Measurements from ENCODE around the gene AP1G1.
A peak's percentile ranks its signal among the peaks of the same experiment; 100 is the strongest.
"Not testable (repeated sequence)": the region's sequence is repeated elsewhere in the genome, so short reads cannot be mapped to it uniquely, and the experiment has no call there.

Gene AP1G1

DNA sequence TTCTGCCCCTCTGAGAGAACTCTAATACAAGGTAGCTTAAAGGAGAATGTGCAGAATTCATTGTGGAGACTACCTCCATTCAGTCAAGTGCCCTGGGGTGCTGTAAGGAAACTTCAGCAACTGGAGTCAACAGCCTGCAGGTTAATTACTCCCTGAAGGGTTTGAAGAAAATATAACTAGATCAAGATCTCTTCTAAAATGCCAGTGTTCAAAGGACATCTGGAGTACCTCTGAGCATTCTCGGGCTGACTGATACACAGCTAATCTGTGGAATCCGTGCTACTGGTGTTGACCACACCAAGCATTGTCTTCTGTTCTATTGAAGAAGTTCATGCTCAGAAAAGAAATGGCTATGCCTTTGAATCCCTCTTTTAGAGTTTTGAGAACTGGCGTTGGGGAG is 25.7 kb upstream of the AP1G1 start:
- no peak overlapping the region for H3K27ac ChIP-seq
- TF ChIP-seq, protein P1, sequence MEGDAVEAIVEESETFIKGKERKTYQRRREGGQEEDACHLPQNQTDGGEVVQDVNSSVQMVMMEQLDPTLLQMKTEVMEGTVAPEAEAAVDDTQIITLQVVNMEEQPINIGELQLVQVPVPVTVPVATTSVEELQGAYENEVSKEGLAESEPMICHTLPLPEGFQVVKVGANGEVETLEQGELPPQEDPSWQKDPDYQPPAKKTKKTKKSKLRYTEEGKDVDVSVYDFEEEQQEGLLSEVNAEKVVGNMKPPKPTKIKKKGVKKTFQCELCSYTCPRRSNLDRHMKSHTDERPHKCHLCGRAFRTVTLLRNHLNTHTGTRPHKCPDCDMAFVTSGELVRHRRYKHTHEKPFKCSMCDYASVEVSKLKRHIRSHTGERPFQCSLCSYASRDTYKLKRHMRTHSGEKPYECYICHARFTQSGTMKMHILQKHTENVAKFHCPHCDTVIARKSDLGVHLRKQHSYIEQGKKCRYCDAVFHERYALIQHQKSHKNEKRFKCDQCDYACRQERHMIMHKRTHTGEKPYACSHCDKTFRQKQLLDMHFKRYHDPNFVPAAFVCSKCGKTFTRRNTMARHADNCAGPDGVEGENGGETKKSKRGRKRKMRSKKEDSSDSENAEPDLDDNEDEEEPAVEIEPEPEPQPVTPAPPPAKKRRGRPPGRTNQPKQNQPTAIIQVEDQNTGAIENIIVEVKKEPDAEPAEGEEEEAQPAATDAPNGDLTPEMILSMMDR (conservative IDR thresholded peaks at IDR 0.05), result no peak

DNA sequence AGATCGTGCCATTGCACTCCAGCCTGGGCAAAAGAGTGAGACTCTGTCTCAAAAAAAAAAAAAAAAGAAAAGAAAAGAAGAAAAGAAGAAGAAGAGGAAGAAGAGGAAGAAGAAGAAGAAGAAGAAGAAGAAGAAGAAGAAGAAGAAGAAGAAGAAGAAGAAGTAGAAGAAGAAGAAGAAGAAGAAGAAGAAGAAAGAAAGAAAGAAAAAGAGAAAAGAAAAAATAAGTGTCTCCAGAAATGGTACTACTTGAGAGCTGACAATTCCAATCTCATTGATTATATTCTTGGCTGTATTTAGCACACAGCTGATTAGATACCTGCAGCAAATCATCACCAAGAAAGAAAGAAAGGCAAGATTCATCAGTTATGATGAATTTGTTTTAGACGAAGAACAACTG is 23.5 kb upstream of the AP1G1 start:
- not testable (repeated sequence) for H3K27ac ChIP-seq

DNA sequence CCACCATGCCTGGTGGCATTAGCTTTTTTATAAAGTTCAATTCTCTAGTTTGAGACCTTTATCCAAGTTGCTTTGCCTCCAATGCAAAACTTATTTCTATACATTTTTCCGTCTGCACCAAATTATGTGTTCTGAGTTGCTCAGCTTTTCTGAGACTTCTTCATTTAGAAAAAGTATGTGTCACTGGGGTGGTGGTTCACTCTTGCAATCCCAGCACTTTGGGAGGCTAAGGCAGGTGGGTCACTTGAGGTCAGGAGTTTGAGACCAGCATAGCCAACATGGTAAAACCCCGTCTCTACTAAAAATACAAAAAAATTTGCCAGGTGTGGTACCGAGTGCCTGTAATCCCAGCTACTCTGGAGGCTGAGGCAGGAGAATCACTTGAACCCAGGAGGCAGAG is 23.1 kb upstream of the AP1G1 start:
- H3K27ac ChIP-seq, result not testable (repeated sequence)

DNA sequence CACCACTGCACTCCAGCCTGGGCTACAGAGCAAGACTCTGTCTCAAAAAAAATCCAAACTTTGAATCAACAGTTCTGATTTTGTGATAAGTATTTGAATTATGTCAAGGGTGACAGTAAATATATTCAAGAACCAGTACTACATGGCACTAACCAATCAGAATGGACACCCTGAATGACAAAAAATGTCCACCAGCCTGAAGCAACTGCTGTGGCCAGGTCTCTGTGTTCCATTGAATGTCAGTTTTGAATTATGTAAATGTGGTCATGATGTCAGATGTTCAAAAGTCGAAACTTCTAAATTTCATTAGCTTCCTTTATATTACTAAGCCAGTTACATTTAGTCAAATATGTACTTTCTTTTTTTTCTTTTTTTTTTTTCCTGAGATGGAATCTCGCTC is 21.7 kb upstream of the AP1G1 start:
- H3K27ac ChIP-seq, result no peak overlapping the region
- TF ChIP-seq, protein P1 (conservative IDR thresholded peaks at IDR 0.05), result no peak

DNA sequence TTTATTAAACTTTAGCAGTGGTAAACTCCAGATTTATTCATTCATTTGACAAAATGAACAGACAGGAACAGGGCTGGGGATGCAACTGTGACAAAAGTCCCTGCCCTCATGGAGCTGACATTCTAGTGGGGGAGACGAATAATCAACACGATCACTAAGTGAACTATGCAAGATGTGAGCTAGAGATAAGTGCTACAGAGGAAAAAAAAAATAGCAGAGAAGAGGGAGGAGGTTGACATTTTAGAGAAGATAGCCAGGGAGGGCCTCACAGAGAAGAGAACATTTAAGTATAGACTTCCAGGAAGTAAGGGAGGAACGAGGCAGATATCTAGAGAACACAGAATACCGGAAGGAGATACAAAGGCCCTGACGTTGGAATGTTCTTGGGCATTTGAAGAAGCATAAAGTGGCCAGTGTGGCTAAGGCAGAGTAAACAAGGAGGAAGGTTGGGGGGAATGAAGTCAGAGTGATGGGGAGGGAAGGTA is 17.9 kb upstream of the AP1G1 start:
- TF ChIP-seq, protein P1 (conservative IDR thresholded peaks at IDR 0.05), result no peak

GRCh38 chr16:71817155-71817500 is 8.5 kb upstream of the AP1G1 start:
- H3K27ac ChIP-seq, result not testable (repeated sequence)

More for the DNA sequence above, 17.9 kb upstream of the AP1G1 start:
- H3K27ac ChIP-seq, result no peak overlapping the region

DNA sequence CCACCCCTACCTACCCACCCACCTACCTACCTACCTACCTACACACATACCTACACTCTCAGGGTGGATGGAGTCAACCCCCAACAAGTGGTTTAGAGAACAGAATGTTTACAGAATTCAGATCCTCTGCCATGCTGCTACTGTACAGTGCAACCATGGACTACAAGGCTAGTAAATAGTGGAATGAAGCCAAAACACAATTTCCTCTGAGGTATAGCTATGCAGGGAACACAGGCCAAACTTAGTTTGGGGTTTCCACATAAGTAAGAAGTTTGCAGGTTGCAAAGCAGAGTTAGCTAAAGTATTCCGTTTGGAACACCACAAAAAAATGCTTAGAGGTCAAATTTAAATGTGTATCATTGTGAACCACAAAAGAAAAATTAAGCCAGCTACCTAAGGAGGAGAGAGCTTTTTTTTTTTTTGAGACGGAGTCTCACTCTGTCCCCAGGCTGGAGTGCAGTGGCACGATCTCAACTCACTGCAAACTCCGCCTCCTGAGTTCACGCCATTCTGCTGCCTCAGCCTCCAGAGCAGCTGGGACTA is 2.7 kb upstream of the AP1G1 start:
- no peak overlapping the region for H3K27ac ChIP-seq
- TF ChIP-seq, protein P1 (conservative IDR thresholded peaks at IDR 0.05), result no peak

- H3K27ac ChIP-seq, result peak overlapping the region; percentile 89
Measured at GRCh38 chr16:71810155-71810530, 1.5 kb upstream of the AP1G1 start.

DNA sequence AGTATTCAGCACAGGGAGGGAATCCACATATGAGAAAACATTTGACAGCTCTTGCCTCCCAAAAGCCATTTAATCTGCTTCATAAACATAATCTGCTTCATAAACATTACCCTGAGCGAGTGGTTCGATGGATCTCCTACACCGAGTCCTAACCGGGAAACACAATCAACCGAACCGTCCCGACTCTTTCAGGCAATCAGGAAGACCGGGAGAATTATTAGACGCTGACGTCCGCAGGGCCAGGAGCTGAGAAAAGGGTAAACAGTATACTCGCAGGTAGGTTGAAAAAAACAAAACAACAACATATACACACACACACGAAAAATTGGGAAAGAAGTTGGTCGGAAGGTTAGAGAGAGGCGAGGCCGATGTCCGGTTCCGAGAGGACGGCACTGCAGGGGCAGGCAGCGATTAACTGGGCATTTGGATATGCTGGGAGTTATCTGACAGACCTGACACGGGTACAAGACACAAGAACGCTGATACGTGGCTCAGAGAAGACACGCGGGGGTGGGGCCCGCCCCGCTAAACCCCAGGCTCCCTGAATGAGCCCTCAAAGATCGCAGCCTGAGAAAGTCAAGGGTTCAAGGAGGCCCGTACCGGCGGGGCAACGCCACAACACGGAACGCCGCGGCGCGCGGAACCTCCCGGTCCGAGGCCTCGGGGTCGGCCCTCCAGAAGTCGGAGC is 585 bp downstream of the AP1G1 start:
- peak overlapping the region; percentile 89 for H3K27ac ChIP-seq
- TF ChIP-seq, protein P1 (conservative IDR thresholded peaks at IDR 0.05), result no peak

DNA sequence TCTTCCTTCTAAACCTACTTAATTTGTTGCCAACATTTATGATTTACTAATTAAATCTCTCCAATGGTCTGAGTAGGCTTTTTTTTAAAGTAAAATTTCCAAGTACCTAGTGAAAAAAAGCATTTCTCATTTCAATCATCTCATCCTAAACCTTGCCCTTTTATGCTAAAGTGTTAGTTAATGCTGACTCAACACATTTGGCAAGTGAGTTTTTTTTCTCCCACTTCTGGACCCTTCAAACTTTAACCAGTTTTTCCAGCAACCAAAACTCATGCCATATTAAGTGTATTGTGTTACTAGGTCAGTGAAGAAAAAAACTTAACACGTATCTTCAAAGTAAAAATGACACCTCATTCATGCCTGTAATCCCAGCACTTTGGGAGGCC is 5.3 kb downstream of the AP1G1 start:
- TF ChIP-seq, protein P1 (conservative IDR thresholded peaks at IDR 0.05), result no peak
- H3K27ac ChIP-seq, result no peak overlapping the region
